ENCODE measurements around the gene NR4A3. TPM values are rescaled to one million over a fixed set of nuclear protein-coding genes. Genes with fewer than 3 reads are reported as not detected.

NR4A3 gene
- total RNA-seq, 1 experiment from 2014 or later = 0.86 TPM

- Histone ChIP-seq H3K9me3 (ENCODE audit: control insufficient read depth in 1 of 2, insufficient read depth in 1 of 2, low read depth in 1 of 2, low read length in 2 of 2) (no peaks in the 10 kb centered on the region), H3K4me1 (ENCODE audit: control insufficient read depth in 1 of 2, insufficient read depth in 2 of 2, low read length in 2 of 2) (peaks cover 3 to 16% of the 10 kb centered on the region in 2 experiments; a peak in 3 of 4 replicates), H3K4me2 (ENCODE audit: low read length) (peak overlapping the region; percentile 76), H3K27ac (ENCODE audit: low read depth, low read length) (no peak overlapping the region), H3K27me3 (ENCODE audit: insufficient read depth, low read length) (no peaks in the 10 kb centered on the region), H3K79me2 (ENCODE audit: insufficient read depth, low read length) (peaks cover 23% of the 10 kb centered on the region), H2AFZ (ENCODE audit: low read depth, low read length, poor library complexity, severe bottlenecking) (peak overlapping the region; percentile 96), H3K36me3 (ENCODE audit: control insufficient read depth in 1 of 2, insufficient read depth in 2 of 2, low read length in 2 of 2) (no peaks in the 10 kb centered on the region), H4K20me1 (ENCODE audit: insufficient read depth) (no peaks in the 10 kb centered on the region), H3K9ac (ENCODE audit: low read length) (peak overlapping the region; percentile 30), H3K4me3 (replicated peaks in 1 of 2; ENCODE audit: low read depth in 1 of 2, low read length in 2 of 2) (peak overlapping the region; percentile 68 to 82), H3K9me2 (ENCODE audit: insufficient read depth) (no peaks in the 10 kb centered on the region)
- BruUV-seq (replicated peaks) = TSS peak; percentile 79
- TF ChIP-seq EZH2 (IDR thresholded peaks at IDR 0.05) = no peak
- TF ChIP-seq CBX3 (IDR thresholded peaks at IDR 0.05; ENCODE audit: low read depth) = no peak
- TF ChIP-seq, protein P1, sequence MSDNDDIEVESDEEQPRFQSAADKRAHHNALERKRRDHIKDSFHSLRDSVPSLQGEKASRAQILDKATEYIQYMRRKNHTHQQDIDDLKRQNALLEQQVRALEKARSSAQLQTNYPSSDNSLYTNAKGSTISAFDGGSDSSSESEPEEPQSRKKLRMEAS (IDR thresholded peaks at IDR 0.05) = peak; percentile 61
- DNase-seq (ENCODE audit: low read depth, low spot score) (no peak), ATAC-seq (peak; percentile 12)
- intact Hi-C loops (cut with micrococcal nuclease) = loop anchor here (2.0 to 5.0 kb wide), 2 partner anchors 85 to 691 kb away; partner anchors contain the start of gene NR4A3
- POLR2A ChIA-PET = interaction anchor here (0.6 kb wide), 1 partner anchor 84 kb away, joined by 3 read pairs; the partner anchor contains the start of gene NR4A3
- RAD21 ChIA-PET (ENCODE audit: low non-redundant PET in 1 of 2, low total read pairs in 2 of 2, uncharacterized antibody in 2 of 2, unreplicated experiment in 2 of 2) = no interaction called here
- CTCF ChIA-PET = no interaction called here
Observed at GRCh38 chr9:99905833-99906402, 84.2 kb downstream of the NR4A3 start.

DNA sequence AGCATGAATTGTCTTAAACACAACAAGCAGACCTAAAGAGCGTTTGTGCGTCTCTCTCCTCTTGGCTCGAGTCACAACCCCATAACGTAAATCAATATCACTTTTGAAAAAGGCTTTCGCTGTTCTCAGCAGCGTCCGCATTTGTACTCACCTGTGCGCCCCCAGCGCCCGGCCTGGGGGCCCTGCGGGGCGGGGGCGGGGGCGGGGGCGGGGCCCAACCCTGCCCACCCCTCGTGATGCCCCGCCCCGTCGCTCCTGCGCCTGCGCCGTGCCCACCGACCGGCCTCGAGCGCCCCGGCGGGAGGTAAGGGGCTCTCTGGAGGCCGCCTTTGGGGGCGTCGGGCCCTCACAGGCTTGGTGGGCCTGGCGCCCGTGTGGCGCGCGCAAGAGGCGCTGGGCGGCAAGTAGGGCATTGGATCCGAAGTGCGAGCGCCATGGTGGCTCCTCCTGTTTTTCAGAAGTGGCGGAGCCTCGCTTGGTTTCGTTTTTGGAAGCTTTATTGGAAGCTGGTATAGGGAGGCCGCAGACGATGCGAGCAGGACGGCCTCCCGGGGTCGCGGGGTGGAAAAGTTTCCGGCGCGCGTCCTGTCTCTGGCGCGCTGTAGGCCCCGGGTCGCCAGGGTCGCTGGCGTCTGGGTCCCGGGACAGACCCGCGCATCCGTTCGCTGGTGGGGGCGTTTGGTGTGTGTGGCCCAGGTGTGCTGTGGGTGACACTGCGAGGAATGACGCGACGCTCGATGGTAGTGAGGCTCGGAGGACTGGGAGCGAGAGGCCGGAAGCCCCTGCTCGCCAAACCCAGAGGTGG is 84.9 kb downstream of the NR4A3 start, which contains the start of gene STX17:
Gene STX17 (plus strand): TSS at position 252 of the 805 bp plus-strand sequence. CDS start 8,586 bp downstream, outside the sequence.
- H4K20me1 ChIP-seq (ENCODE audit: insufficient read depth) = no peaks in the 10 kb centered on the region
- no peaks in the 10 kb centered on the region for H3K9me3 ChIP-seq (ENCODE audit: control insufficient read depth in 1 of 2, insufficient read depth in 1 of 2, low read depth in 1 of 2, low read length in 2 of 2)
- peak; percentile 85 for ATAC-seq
- POLR2A ChIA-PET = no interaction called here
- H3K4me1 ChIP-seq (ENCODE audit: control insufficient read depth in 1 of 2, insufficient read depth in 2 of 2, low read length in 2 of 2) = peaks cover 3 to 16% of the 10 kb centered on the region in 2 experiments; a peak in 3 of 4 replicates
- intact Hi-C loops (cut with micrococcal nuclease) = loop anchor here (2.0 to 5.0 kb wide), 2 partner anchors 86 to 691 kb away; partner anchors contain the start of gene NR4A3
- RAD21 ChIA-PET (ENCODE audit: low non-redundant PET in 1 of 2, low total read pairs in 2 of 2, uncharacterized antibody in 2 of 2, unreplicated experiment in 2 of 2) = no interaction called here
- H3K9ac ChIP-seq (ENCODE audit: low read length) = peak within 1 kb of the TSS; percentile 88
- H2AFZ ChIP-seq (ENCODE audit: low read depth, low read length, poor library complexity, severe bottlenecking) = peak within 1 kb of the TSS; percentile 96
- peak; percentile 54 for DNase-seq (ENCODE audit: low read depth, low spot score)
- H3K27ac ChIP-seq (ENCODE audit: low read depth, low read length) = peak within 1 kb of the TSS; percentile 79
- peaks cover 23% of the 10 kb centered on the region for H3K79me2 ChIP-seq (ENCODE audit: insufficient read depth, low read length)
- H3K4me3 ChIP-seq (replicated peaks in 1 of 2; ENCODE audit: low read depth in 1 of 2, low read length in 2 of 2) = peak within 1 kb of the TSS; percentile 68 to 82
- H3K27me3 ChIP-seq (ENCODE audit: insufficient read depth, low read length) = no peaks in the 10 kb centered on the region
- no peaks in the 10 kb centered on the region for H3K36me3 ChIP-seq (ENCODE audit: control insufficient read depth in 1 of 2, insufficient read depth in 2 of 2, low read length in 2 of 2)
- peak within 1 kb of the TSS; percentile 76 for H3K4me2 ChIP-seq (ENCODE audit: low read length)
- no peaks in the 10 kb centered on the region for H3K9me2 ChIP-seq (ENCODE audit: insufficient read depth)
- TF ChIP-seq TCF7L2 (IDR thresholded peaks at IDR 0.05; ENCODE audit: borderline replicate concordance, extremely low read depth, insufficient read depth, insufficient read length) = no peak
- TF ChIP-seq YY1 (IDR thresholded peaks at IDR 0.05; ENCODE audit: extremely low read depth, insufficient replicate concordance, low read depth, low read length) = peak; percentile 19
- TF ChIP-seq EZH2 (IDR thresholded peaks at IDR 0.05) = no peak
- peak; percentile 95 for TF ChIP-seq ZFX (IDR thresholded peaks at IDR 0.05)
- peak; percentile 53; the same call in 1 of the 2 replicates for TF ChIP-seq EGR1 (IDR thresholded peaks at IDR 0.05; ENCODE audit: low read depth)
- TF ChIP-seq SIN3A (IDR thresholded peaks at IDR 0.05; ENCODE audit: low read depth) = peak; percentile 43; the same call in 1 of the 2 replicates
- TF ChIP-seq POLR2A (IDR thresholded peaks at IDR 0.05; ENCODE audit: borderline replicate concordance, extremely low read depth, insufficient read depth, insufficient read length) = peak; percentile 70
- peak; percentile 92 for TF ChIP-seq POLR2AphosphoS5 (IDR thresholded peaks at IDR 0.05; ENCODE audit: low read depth, low read length)
- TF ChIP-seq, protein P1 (IDR thresholded peaks at IDR 0.05) = 0 out of 2 replicates have a peak, but pooled peaks have one; percentile 62
- CTCF ChIA-PET = no interaction called here
- BruUV-seq (replicated peaks) = TSS peak; percentile 52

Measured in HCT116 (cell line).